ENCODE measurements around the gene CHDH. TPM values are rescaled to one million over a fixed set of nuclear protein-coding genes. Genes with fewer than 3 reads are reported as not detected.
A peak's percentile ranks its signal among the peaks of the same experiment; 100 is the strongest.

Gene CHDH
- total and polyA plus RNA-seq, 10 donors = 0.19 to 4.9 (median 0.62) TPM

- Histone ChIP-seq H3K4me1 (peaks cover 0 to 7% (median 0%) of the 10 kb centered on the region in 6 donors), H3K27ac (peak overlapping the region in 2 of 8 donors; percentile 28 to 39), H3K9me3 (no peaks in the 10 kb centered on the region), H3K4me3 (no peak overlapping the region), H3K36me3 (no peaks in the 10 kb centered on the region), H3K27me3 (replicated peaks in 1 of 7) (no peaks in the 10 kb centered on the region)
- intact Hi-C loops (cut with DNase I; ENCODE audit: low total_unique reads) = no loop called here
- 36 to 79% (median 56%) methylated on average over 5 of the region's 5 CpGs for WGBS, 5 donors
- DNase-seq = no peak
- no peak for TF ChIP-seq POLR2AphosphoS5 (IDR thresholded peaks at IDR 0.05)
- no peak for TF ChIP-seq POLR2A (IDR thresholded peaks at IDR 0.05)
- TF ChIP-seq, protein P1, sequence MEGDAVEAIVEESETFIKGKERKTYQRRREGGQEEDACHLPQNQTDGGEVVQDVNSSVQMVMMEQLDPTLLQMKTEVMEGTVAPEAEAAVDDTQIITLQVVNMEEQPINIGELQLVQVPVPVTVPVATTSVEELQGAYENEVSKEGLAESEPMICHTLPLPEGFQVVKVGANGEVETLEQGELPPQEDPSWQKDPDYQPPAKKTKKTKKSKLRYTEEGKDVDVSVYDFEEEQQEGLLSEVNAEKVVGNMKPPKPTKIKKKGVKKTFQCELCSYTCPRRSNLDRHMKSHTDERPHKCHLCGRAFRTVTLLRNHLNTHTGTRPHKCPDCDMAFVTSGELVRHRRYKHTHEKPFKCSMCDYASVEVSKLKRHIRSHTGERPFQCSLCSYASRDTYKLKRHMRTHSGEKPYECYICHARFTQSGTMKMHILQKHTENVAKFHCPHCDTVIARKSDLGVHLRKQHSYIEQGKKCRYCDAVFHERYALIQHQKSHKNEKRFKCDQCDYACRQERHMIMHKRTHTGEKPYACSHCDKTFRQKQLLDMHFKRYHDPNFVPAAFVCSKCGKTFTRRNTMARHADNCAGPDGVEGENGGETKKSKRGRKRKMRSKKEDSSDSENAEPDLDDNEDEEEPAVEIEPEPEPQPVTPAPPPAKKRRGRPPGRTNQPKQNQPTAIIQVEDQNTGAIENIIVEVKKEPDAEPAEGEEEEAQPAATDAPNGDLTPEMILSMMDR (IDR thresholded peaks at IDR 0.05 in 8 of 11, conservative IDR thresholded peaks at IDR 0.05 in 3 of 11) = no peak
Observed at GRCh38 chr3:53833700-53834099, 12.5 kb downstream of the CHDH start.

DNA sequence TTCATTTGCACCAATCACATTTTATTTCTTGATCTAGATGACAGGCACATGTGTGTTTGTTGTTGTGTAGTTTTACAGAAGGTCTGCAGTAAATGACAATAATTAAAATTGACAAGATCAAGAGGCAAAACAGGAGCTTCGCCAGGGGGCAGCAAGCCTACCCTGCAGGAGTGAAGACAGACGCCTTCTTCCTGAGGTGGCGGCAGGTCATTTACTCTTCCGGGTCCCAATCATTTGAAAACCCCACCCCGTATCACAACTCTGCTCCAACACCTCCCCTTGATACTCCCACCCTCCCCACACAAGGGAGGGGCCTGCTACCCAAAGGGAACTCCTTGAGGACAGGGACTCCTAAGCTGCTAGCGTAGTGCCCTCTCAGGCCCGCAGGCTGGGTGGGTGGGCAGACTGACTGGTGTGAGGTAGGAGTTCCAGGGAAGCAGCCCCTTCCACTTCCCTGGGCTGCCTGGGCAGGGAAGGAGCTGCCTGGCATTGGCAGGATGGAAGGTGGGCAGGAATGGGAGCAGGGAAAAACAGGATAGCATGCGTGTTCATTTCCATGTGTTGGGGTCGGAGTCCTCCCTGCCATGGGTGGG, 13.1 kb downstream of the CHDH start:
- Histone ChIP-seq H3K9me3 (no peaks in the 10 kb centered on the region), H3K27ac (peak overlapping the region in 1 of 8 donors; percentile 28), H3K36me3 (no peaks in the 10 kb centered on the region), H3K27me3 (replicated peaks in 1 of 7) (no peaks in the 10 kb centered on the region), H3K4me1 (peaks cover 0 to 9% (median 0%) of the 10 kb centered on the region in 6 donors), H3K4me3 (no peak overlapping the region)
- TF ChIP-seq POLR2A (IDR thresholded peaks at IDR 0.05) (no peak), POLR2AphosphoS5 (IDR thresholded peaks at IDR 0.05) (no peak)
- TF ChIP-seq, protein P1 (IDR thresholded peaks at IDR 0.05 in 8 of 11, conservative IDR thresholded peaks at IDR 0.05 in 3 of 11) = no peak
- intact Hi-C loops (cut with DNase I; ENCODE audit: low total_unique reads) = no loop called here
- no peak for DNase-seq
- WGBS, 5 donors = 86 to 92% (median 87%) methylated on average over 9 of the region's 9 CpGs

DNA sequence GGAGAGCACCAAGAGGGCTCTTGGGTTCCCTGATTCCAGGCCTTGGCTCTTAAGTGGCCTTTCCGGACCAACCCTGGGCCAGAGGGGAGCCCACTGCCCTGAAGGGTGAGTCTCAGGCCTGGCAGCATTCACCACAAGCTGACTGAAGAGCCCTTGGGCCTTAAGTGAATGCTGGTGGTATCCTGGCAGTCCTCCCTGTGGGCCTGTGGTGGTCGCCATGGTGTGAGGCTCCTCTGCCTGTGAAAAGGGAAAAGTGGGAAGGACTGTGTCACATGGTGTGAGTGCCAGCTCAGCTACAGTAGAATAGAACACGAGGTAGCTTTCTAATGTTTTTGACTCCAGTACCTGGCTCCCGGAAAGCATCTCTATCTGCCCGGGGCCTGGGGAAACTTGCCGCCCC, 15.3 kb downstream of the CHDH start:
- no peak for DNase-seq
- 78 to 88% (median 86%) methylated on average over 6 of the region's 6 CpGs for whole genome bisulfite sequencing, 5 donors

DNA sequence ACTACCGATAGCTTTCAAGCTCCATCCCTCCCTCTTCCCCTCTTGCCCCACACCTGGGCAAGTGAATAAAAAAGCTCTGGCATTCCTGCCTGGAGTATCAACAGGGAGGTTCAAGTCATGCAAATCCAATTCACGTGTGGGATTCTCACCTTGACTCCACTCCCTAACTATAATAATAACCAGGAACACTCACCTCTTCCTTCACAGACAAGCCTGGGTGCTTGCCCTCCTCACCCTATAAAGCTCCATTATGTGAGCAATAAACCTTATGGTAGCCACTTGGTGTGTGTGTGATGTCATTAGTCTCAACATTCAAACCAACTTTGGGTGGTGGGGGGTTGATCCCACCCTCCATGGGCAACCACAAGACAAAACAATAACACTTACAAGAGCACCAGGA, 16.6 kb downstream of the CHDH start:
- H3K4me1 ChIP-seq = peaks cover 0 to 3% (median 0%) of the 10 kb centered on the region in 6 donors
- H3K27me3 ChIP-seq (replicated peaks in 1 of 7) = no peaks in the 10 kb centered on the region
- H3K4me3 ChIP-seq = no peak overlapping the region
- intact Hi-C loops (cut with DNase I; ENCODE audit: low total_unique reads) = no loop called here
- no peak overlapping the region for H3K27ac ChIP-seq
- TF ChIP-seq POLR2A (IDR thresholded peaks at IDR 0.05) = no peak
- TF ChIP-seq, protein P1 (IDR thresholded peaks at IDR 0.05 in 8 of 11, conservative IDR thresholded peaks at IDR 0.05 in 3 of 11) = no peak
- TF ChIP-seq POLR2AphosphoS5 (IDR thresholded peaks at IDR 0.05) = no peak
- H3K36me3 ChIP-seq = no peaks in the 10 kb centered on the region
- no peaks in the 10 kb centered on the region for H3K9me3 ChIP-seq
- 76 to 87% (median 81%) methylated on average over 2 of the region's 2 CpGs for WGBS, 5 donors
- DNase-seq = no peak

More for the DNA sequence above, 15.3 kb downstream of the CHDH start:
- H3K9me3 ChIP-seq = no peaks in the 10 kb centered on the region
- intact Hi-C loops (cut with DNase I; ENCODE audit: low total_unique reads) = no loop called here
- no peaks in the 10 kb centered on the region for H3K36me3 ChIP-seq
- no peak overlapping the region for H3K4me3 ChIP-seq
- H3K27me3 ChIP-seq (replicated peaks in 1 of 7) = no peaks in the 10 kb centered on the region
- H3K4me1 ChIP-seq = peaks cover 0 to 3% (median 0%) of the 10 kb centered on the region in 6 donors
- peak overlapping the region in 1 of 8 donors; percentile 37 for H3K27ac ChIP-seq
- no peak for TF ChIP-seq POLR2A (IDR thresholded peaks at IDR 0.05)
- TF ChIP-seq POLR2AphosphoS5 (IDR thresholded peaks at IDR 0.05) = no peak
- TF ChIP-seq, protein P1 (IDR thresholded peaks at IDR 0.05 in 8 of 11, conservative IDR thresholded peaks at IDR 0.05 in 3 of 11) = no peak
